ENCODE results near the gene DIAPH3. TPM values are rescaled to one million over a fixed set of nuclear protein-coding genes. Genes with fewer than 3 reads are reported as not detected.

Gene DIAPH3
- total RNA-seq, 2 experiments from 2014 or later = 0.08 to 0.11 TPM

GRCh38 chr13:59782696-59783095, 381.0 kb downstream of the DIAPH3 start:
- no peaks in the 10 kb centered on the region for H3K36me3 ChIP-seq (ENCODE audit: insufficient read depth, low read length)
- TF ChIP-seq CTCF (IDR thresholded peaks at IDR 0.05) = no peak
- POLR2A ChIA-PET = no interaction called here
- no peak overlapping the region for H3K4me3 ChIP-seq (ENCODE audit: low read length)
- Mint-ChIP-seq H3K27ac (no peak overlapping the region), H3K9me3 (no peaks in the 10 kb centered on the region), H3K36me3 (ENCODE audit: low read depth) (no peaks in the 10 kb centered on the region), H3K4me1 (ENCODE audit: low read depth) (no peaks in the 10 kb centered on the region), H3K27me3 (no peaks in the 10 kb centered on the region), H3K4me3 (no peak overlapping the region)
- no peaks in the 10 kb centered on the region for H3K4me1 ChIP-seq (ENCODE audit: insufficient read depth, low read length)
- intact Hi-C loops (cut with DNase I, micrococcal nuclease) = no loop called here
- no peak overlapping the region for H3K27ac ChIP-seq (ENCODE audit: low read depth in 1 of 2, low read length in 2 of 2)
- no peaks in the 10 kb centered on the region for H3K27me3 ChIP-seq (ENCODE audit: control insufficient read depth in 1 of 2, insufficient read depth in 2 of 2, low read length in 2 of 2)
- ATAC-seq (ENCODE audit: poor library complexity) = no peak
- CTCF ChIA-PET = no interaction called here
- H3K9me3 ChIP-seq (ENCODE audit: control insufficient read depth in 1 of 2, insufficient read depth in 1 of 2, low read length in 2 of 2) = no peaks in the 10 kb centered on the region
- DNase-seq = no peak

DNA sequence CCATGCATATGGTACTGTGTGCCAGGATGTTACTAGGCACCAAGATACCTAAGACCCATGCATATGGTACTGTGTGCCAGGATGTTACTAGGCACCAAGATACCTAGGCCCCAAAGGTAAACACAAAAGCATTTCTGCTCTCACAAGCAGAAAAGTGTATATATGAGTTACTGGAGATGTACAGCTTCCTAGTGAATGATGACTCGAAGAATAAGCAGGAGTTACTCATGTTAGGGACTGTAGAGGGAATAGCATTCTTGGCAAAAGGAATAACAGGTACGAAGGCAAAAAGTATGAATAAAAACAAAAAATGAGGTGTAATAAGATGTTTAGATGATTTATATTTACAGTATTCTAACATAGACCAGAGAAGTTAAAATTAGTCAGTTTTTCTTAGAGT, 383.7 kb downstream of the DIAPH3 start:
- Mint-ChIP-seq H3K27ac (no peak overlapping the region), H3K36me3 (ENCODE audit: low read depth) (no peaks in the 10 kb centered on the region), H3K4me3 (no peak overlapping the region), H3K9me3 (no peaks in the 10 kb centered on the region), H3K4me1 (ENCODE audit: low read depth) (no peaks in the 10 kb centered on the region), H3K27me3 (no peaks in the 10 kb centered on the region)
- no peaks in the 10 kb centered on the region for H3K36me3 ChIP-seq (ENCODE audit: insufficient read depth, low read length)
- no peaks in the 10 kb centered on the region for H3K9me3 ChIP-seq (ENCODE audit: control insufficient read depth in 1 of 2, insufficient read depth in 1 of 2, low read length in 2 of 2)
- POLR2A ChIA-PET = no interaction called here
- CTCF ChIA-PET = no interaction called here
- H3K27me3 ChIP-seq (ENCODE audit: control insufficient read depth in 1 of 2, insufficient read depth in 2 of 2, low read length in 2 of 2) = no peaks in the 10 kb centered on the region
- H3K4me3 ChIP-seq (ENCODE audit: low read length) = no peak overlapping the region
- no peak for DNase-seq
- no peak for ATAC-seq (ENCODE audit: poor library complexity)
- no peak for TF ChIP-seq CTCF (IDR thresholded peaks at IDR 0.05)
- intact Hi-C loops (cut with DNase I, micrococcal nuclease) = no loop called here
- no peaks in the 10 kb centered on the region for H3K4me1 ChIP-seq (ENCODE audit: insufficient read depth, low read length)
- H3K27ac ChIP-seq (ENCODE audit: low read depth in 1 of 2, low read length in 2 of 2) = no peak overlapping the region

DNA sequence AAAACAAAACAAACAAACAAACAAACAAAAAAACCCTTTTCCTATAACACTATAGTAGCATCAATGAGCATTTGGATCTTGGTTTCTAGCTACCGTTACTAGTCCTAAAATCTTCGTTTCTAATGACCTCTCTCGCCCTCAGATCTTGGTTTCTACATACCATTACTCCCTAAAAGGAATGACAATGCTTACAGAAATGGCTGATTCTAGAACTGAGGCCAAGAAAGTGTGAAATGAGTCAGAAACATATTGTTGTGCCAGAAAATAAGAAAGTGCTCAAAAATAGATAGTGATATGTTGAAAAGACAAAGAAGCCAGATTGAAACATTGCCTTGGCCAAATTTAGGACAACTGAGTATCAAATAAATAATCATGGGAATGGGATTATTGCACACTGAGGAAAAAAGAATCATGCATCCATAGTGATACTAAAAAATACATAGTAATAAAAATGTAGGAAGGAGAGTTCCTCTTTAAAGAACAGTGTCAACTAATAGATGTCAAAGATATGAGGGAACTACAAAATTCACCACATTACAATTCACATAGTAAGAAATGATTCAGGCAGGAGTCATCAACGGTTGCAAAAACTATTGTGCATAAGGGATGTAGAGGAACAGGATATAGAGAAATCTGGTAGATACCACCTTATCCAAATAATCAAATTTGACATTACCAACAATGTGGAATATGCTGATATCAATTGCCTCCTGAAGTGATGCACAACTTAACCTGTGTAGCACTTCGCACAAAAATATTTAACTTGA, 386.6 kb downstream of the DIAPH3 start:
- ATAC-seq (ENCODE audit: poor library complexity) (no peak), DNase-seq (no peak)
- no peaks in the 10 kb centered on the region for H3K27me3 ChIP-seq (ENCODE audit: control insufficient read depth in 1 of 2, insufficient read depth in 2 of 2, low read length in 2 of 2)
- H3K9me3 ChIP-seq (ENCODE audit: control insufficient read depth in 1 of 2, insufficient read depth in 1 of 2, low read length in 2 of 2) = no peaks in the 10 kb centered on the region
- Mint-ChIP-seq H3K27me3 (no peaks in the 10 kb centered on the region), H3K27ac (no peak overlapping the region), H3K4me3 (no peak overlapping the region), H3K9me3 (no peaks in the 10 kb centered on the region), H3K36me3 (ENCODE audit: low read depth) (no peaks in the 10 kb centered on the region), H3K4me1 (ENCODE audit: low read depth) (no peaks in the 10 kb centered on the region)
- no peak for TF ChIP-seq CTCF (IDR thresholded peaks at IDR 0.05)
- POLR2A ChIA-PET = no interaction called here
- CTCF ChIA-PET = no interaction called here
- no peaks in the 10 kb centered on the region for H3K4me1 ChIP-seq (ENCODE audit: insufficient read depth, low read length)
- no peaks in the 10 kb centered on the region for H3K36me3 ChIP-seq (ENCODE audit: insufficient read depth, low read length)
- intact Hi-C loops (cut with DNase I, micrococcal nuclease) = no loop called here
- no peak overlapping the region for H3K4me3 ChIP-seq (ENCODE audit: low read length)
- H3K27ac ChIP-seq (ENCODE audit: low read depth in 1 of 2, low read length in 2 of 2) = no peak overlapping the region

All from CD4-positive, alpha-beta T cell (primary cell).